Left forelimb (tissue), 1 donor: ENCODE data around the gene C6orf132.

Source experiments
- DNase-seq: peaks from one replicate; pipeline ENCODE4 v3.0.0-alpha.2; 2018; ENCODE audit warnings: low spot score

C6orf132 gene

GRCh38 chr6:42078386-42078785 is 64.0 kb downstream of the C6orf132 start:
- no peak for DNase-seq

GRCh38 chr6:42075159-42075838 is 67.1 kb downstream of the C6orf132 start:
- DNase-seq = peak; percentile 83

DNA sequence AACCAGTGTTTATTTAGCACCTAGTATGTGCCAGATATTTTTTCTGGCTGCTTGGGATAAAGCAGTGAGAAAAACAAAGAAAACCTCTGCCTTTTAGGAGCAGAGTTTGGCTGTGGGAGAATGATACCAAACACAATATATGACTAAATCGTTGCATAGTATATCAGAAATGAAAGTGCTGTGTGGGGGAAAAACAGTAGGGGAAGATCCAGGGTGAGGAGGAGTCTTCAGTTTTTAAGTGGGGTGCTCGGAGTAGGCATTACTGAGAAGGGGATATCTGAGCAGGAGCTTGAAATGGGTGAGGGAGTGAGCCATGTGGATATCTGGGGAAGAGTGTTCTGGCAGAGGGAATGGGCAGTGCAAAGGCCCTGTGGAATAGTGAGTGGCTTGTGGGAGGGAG is 69.1 kb downstream of the C6orf132 start:
- DNase-seq = no peak

DNA sequence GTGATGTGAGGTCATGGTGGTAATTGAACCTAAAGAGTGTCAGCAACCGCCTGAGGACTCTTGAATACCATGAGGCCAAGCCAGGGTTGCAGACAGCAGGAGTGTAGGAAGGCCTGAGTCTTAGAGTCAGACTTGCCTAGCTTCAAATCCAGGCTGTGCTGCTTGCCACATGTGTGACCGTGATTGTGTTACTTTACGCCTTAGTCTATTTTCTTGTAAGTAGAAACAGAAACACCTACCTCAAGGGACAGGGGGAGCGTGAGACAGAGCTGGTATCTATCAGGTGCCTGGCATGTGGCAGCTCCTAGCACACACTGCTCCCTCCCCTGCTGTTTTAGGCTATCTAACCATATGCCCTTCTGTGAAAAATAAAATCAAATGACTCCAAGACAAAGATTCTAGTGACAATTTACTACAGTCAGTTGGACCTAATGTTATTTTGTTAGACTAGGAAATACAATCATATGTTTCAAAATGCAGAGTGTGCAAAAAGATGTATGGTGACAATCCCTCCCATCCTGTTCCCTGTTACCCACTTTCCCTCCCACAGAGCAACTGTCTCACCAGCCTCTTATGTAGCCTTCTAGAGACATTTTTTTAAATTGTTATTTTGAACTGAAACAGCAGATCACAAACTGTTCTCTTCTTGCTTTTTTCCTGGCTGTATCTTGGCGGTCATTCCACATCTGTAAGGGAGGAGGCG is 70.4 kb downstream of the C6orf132 start:
- DNase-seq = no peak

DNA sequence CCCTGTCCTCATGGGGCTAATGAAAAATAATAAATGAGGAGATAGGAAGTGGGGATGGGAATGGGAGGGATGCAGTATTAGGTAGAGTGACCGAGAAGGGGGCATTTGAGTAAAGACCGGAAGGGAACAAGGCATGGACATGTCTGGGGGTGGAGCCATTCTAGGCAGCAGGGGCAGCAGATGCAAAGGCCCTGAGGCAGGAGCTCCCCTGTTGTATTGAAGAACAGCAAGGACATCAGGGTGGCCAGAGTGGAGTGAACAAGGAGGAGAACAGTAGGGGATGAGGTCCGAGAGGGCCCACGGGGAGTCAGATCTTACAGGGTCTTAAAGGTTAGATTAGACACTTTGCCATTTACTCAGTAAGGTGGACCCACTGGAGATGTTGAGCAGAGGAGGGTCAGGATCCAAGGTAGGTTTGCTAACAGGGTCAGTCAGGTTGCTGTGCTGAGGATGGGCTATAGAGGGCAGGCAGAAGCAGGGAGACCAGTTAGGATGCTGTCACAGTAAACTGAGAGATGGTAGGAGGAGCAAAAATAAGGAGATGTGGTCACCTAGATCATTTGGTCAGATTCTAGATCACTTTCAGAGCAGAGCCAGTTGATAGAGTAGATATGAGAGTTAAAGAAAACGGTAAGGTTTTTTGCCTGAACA is 73.4 kb downstream of the C6orf132 start:
- DNase-seq = no peak

- DNase-seq = peak; percentile 8
These were observed 74.2 kb downstream of the C6orf132 start for GRCh38 chr6:42068173-42068572.

- DNase-seq = peak; percentile 26
These were observed 76.2 kb downstream of the C6orf132 start for GRCh38 chr6:42066156-42066675.

GRCh38 chr6:42059743-42060142 is 82.7 kb downstream of the C6orf132 start:
- no peak for DNase-seq

DNA sequence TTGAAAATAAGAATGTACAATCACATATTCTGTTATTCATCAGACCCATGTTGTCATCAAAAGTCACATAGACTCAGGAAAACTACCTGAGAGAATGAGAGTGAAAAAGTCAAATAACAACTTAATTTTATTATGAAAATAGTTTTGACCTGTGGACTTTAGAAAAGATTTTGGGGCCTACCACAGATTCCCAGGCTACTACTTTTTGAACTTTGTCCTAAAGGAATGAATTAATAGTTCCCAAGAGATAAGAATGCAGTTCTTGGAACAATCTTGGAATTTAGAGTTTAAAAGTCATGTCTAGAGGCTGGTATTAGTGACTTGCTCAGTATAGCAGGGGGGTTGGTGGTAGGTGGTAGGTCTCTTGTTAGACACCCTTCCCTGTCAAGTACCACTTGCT is 88.8 kb downstream of the C6orf132 start:
- DNase-seq = no peak

GRCh38 chr6:42051268-42051653 is 91.2 kb downstream of the C6orf132 start:
- DNase-seq = no peak
